Occipital lobe (tissue), 2 donors: ENCODE measurements around the gene IRAK3. TPM values are rescaled to one million over a fixed set of nuclear protein-coding genes. Genes with fewer than 3 reads are reported as not detected.
A peak's percentile ranks its signal among the peaks of the same experiment; 100 is the strongest.
"Not testable (repeated sequence)": the region's sequence is repeated elsewhere in the genome, so short reads cannot be mapped to it uniquely, and the experiment has no call there.

ENCODE experiments used
- DNase-seq: peaks from one replicate; lab custom pipeline; 2025; lab: John Stamatoyannopoulos, UW
- total RNA-seq: library from RNA; depleted of rRNA; stranded (reverse); fragments of >200 nt; gene quantifications from one replicate; pipeline ENCODE4 v1.2.3, GENCODE V29; 2014

IRAK3 gene
- total RNA-seq, 1 donor from 2014 or later: 5.5 TPM

DNA sequence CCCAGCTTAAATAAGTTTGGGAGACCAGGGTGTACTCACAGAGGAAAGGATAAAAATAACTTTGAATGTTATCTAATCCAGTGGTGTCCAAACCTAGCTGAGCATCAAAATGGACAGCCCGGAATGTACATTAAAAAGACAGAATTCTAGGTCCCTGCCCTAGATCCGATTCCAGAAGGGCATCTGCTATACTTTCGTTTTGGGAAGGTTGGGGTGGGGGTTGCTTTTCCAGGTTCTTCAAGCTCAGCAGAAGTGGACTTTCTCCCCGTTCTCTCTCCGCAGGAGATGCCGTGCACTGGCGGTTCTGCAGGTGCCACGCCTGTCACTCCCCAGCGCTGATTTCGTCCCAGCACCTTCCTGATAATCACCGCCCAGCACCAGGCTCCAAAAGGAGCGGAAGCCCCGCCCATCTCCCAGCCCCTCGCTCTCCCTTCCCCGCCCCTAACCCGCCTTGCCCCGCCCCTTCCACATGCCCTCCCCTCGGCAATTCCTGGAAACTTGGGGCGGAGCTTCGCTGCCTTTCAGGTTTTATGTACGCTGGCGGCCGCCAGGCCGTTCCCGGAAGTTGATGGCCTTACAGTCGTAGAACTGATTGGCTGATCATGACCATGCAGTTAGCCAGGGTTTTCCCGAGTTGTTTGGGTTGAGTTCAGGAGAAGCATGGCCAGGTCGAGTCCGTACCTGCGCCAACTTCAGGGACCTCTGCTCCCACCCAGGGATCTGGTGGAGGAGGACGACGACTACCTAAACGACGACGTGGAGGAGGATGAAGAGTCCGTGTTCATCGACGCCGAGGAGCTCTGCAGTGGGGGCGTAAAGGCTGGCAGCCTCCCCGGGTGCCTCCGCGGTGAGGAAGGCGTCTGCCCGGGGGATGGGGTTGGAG, 113.2 kb downstream of the IRAK3 start, which contains the start of gene HELB:
Gene HELB (plus strand): TSS at position 550 of the 883 bp plus-strand sequence. CDS start 111 bp downstream, at position 661.
- peak; percentile 94 for DNase-seq

DNA sequence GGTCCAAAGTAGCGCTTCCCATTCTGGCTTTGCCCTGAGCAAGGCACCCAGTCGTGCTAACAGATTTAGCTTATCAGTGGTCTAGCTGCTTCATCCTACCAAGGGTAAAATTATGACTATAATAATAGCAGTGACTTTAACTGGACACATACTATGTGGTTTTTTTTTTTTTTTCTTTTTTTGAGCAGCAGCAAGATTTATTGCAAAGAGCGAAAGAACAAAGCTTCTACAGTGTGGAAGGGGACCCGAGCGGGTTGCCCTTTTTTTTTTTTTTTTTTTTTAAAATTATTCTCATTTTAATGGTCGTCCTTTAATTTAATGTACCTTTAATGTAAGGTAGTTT, 113.8 kb downstream of the IRAK3 start:
- no peak for DNase-seq

- DNase-seq: not testable (repeated sequence)
Observed at GRCh38 chr12:66303316-66303804, 114.3 kb downstream of the IRAK3 start.

Other genes starting within 250 kb of the IRAK3 start
- gene LLPH, start 58.5 kb upstream of the IRAK3 start, total RNA-seq: 8.9 TPM
- 51.3 TPM for gene TMBIM4, start 19.2 kb upstream of the IRAK3 start, total RNA-seq
- gene HELB, start 113.3 kb downstream of the IRAK3 start, total RNA-seq: 9.0 TPM